ENCODE data around the gene ADAM33. TPM values are rescaled to one million over a fixed set of nuclear protein-coding genes. Genes with fewer than 3 reads are reported as not detected.

The ADAM33 gene, protein sequence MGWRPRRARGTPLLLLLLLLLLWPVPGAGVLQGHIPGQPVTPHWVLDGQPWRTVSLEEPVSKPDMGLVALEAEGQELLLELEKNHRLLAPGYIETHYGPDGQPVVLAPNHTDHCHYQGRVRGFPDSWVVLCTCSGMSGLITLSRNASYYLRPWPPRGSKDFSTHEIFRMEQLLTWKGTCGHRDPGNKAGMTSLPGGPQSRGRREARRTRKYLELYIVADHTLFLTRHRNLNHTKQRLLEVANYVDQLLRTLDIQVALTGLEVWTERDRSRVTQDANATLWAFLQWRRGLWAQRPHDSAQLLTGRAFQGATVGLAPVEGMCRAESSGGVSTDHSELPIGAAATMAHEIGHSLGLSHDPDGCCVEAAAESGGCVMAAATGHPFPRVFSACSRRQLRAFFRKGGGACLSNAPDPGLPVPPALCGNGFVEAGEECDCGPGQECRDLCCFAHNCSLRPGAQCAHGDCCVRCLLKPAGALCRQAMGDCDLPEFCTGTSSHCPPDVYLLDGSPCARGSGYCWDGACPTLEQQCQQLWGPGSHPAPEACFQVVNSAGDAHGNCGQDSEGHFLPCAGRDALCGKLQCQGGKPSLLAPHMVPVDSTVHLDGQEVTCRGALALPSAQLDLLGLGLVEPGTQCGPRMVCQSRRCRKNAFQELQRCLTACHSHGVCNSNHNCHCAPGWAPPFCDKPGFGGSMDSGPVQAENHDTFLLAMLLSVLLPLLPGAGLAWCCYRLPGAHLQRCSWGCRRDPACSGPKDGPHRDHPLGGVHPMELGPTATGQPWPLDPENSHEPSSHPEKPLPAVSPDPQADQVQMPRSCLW
- total RNA-seq (2022; extraction: Qiagen RNA extraction; ENCODE audit: low read depth): 0.05 to 0.06 TPM in 2 of 5 replicates, not detected in the others

GRCh38 chr20:3681931-3682781 lies at the start of gene ADAM33:
Gene ADAM33, minus strand, starts transcription at chr20:3682010. Its CDS starts 6 bp downstream, at chr20:3682004.

DNA sequence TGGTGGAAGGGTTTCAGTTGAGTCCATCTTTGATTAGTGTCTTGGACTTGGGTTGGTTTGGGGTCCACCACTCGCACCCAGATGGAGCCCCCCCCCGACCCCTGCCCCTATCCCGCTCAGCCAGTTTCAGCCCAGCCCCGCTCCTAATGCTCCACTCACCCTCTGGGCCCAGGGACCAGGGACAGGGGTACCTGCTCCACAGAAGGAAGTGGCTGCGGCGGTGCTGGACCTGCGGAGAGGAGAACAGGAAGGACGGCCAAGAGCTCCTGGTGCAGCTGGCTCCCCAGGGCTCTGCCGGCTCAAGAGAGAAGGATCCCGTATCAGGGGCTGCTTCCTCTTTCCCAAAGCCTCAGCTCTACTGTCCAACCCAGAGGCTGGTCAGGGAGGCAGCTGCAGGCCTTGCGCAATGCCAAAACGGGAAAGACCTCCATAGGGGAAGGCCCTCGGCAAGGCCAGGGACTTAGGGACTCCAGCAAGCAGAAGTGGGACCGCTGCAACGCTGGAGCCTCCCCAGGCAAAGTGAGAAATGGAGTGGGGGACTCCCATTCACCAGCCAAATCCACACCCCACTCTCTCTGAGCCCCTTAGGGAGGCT lies 30.6 kb upstream of the ADAM33 start, which contains the start of gene SIGLEC1:
Gene SIGLEC1 (minus strand): TSS at position 322 of the 595 bp plus-strand sequence. CDS start 5,472 bp downstream, outside the sequence.

GRCh38 chr20:3663031-3663701 lies 18.6 kb downstream of the ADAM33 start, which contains the start of gene GFRA4:
Gene GFRA4, minus strand, starts transcription at chr20:3663399. Its CDS starts 0 bp downstream, at chr20:3663399.

Other genes with a start within 250 kb of the ADAM33 start
- 19.5 to 26.8 TPM (median 25.5 TPM) in 5 replicates for gene ATRN, start 211.0 kb downstream of the ADAM33 start, total RNA-seq (2022; extraction: Qiagen RNA extraction; ENCODE audit: low read depth)
- gene GFRA4, start 18.6 kb downstream of the ADAM33 start, total RNA-seq (2022; extraction: Qiagen RNA extraction; ENCODE audit: low read depth): not detected in 5 replicates
- 0.01 to 0.02 TPM in 2 of 5 replicates, not detected in the others for gene SIGLEC1, start 30.6 kb upstream of the ADAM33 start, total RNA-seq (2022; extraction: Qiagen RNA extraction; ENCODE audit: low read depth)
- 0.17 to 0.52 TPM (median 0.47 TPM) in 5 replicates for gene HSPA12B, start 50.7 kb upstream of the ADAM33 start, total RNA-seq (2022; extraction: Qiagen RNA extraction; ENCODE audit: low read depth)
- gene ADISSP, start 85.7 kb upstream of the ADAM33 start, total RNA-seq (2022; extraction: Qiagen RNA extraction; ENCODE audit: low read depth): 99.4 to 165 TPM (median 148 TPM) in 5 replicates
- gene SPEF1, start 99.4 kb upstream of the ADAM33 start, total RNA-seq (2022; extraction: Qiagen RNA extraction; ENCODE audit: low read depth): 1.4 to 2.1 TPM (median 1.9 TPM) in 5 replicates
- gene CENPB, start 104.7 kb upstream of the ADAM33 start, total RNA-seq (2022; extraction: Qiagen RNA extraction; ENCODE audit: low read depth): 84.4 to 117 TPM (median 115 TPM) in 5 replicates
- 182 to 216 TPM (median 205 TPM) in 5 replicates for gene CDC25B, start 114.3 kb upstream of the ADAM33 start, total RNA-seq (2022; extraction: Qiagen RNA extraction; ENCODE audit: low read depth)
- gene AP5S1, start 138.5 kb upstream of the ADAM33 start, total RNA-seq (2022; extraction: Qiagen RNA extraction; ENCODE audit: low read depth): 16.3 to 19.6 TPM (median 18.4 TPM) in 5 replicates
- 18.2 to 25.5 TPM (median 21.9 TPM) in 5 replicates for gene MAVS, start 164.8 kb upstream of the ADAM33 start, total RNA-seq (2022; extraction: Qiagen RNA extraction; ENCODE audit: low read depth)
- 51.9 to 59.5 TPM (median 53.8 TPM) in 5 replicates for gene PANK2, start 207.4 kb upstream of the ADAM33 start, total RNA-seq (2022; extraction: Qiagen RNA extraction; ENCODE audit: low read depth)